HEK293 (cell line): Measurements from ENCODE around the gene SMARCA1.
A peak's percentile ranks its signal among the peaks of the same experiment; 100 is the strongest.

Experiments used
- CTCF ChIA-PET: fragments of 350-600 bp; formaldehyde crosslinking; extraction: SDS; loops from one replicate; lab custom pipeline; 2021; ENCODE audit warnings: antibody characterized with exemption; lab: Yijun Ruan, JAX
- POLR2A ChIA-PET: fragments of 300-600 bp; formaldehyde crosslinking; extraction: SDS; loops from one replicate; lab custom pipeline; 2020; ENCODE audit warnings: antibody characterized with exemption, inconsistent platforms; lab: Yijun Ruan, JAX
- H3K27ac ChIP-seq: fragments of 200-500 bp; sonication (Bioruptor generic); 2 replicates; pipeline ENCODE4 v1.5.1; 2014; ENCODE audit warnings: low read depth, low read length, control low read depth, inconsistent platforms; ENCODE audit errors: extremely low read depth
- H3K36me3 ChIP-seq, 2 experiments: fragments of 200-500 bp in 1 of 2; sonication (Bioruptor generic) in 1 of 2; 1 replicate in 1 of 2; 2 replicates in 1 of 2; pipeline ENCODE4 v1.5.1; 2014 to 2017; ENCODE audit warnings: inconsistent platforms in 2 of 2, low read length in 2 of 2; ENCODE audit not compliant: control insufficient read depth in 2 of 2, insufficient read depth in 1 of 2
- H3K4me1 ChIP-seq: fragments of 200-500 bp; sonication (Bioruptor generic); 2 replicates; pipeline ENCODE4 v1.5.1; 2014; ENCODE audit warnings: mild to moderate bottlenecking, low read length, inconsistent platforms; ENCODE audit not compliant: control insufficient read depth, insufficient read depth
- H3K4me3 ChIP-seq: 2 replicates; pipeline ENCODE4 v1.5.1; 2011; ENCODE audit warnings: low read depth, mild to moderate bottlenecking, control low read depth, low read length, moderate library complexity
- H3K9me3 ChIP-seq: fragments of 200-500 bp; sonication (Bioruptor generic); 2 replicates; pipeline ENCODE4 v1.5.1; 2014; ENCODE audit warnings: low read depth, low read length, inconsistent platforms; ENCODE audit not compliant: control insufficient read depth, insufficient read depth
- ELK4 ChIP-seq: IDR thresholded peaks from 2 replicates; pipeline ENCODE4 v1.6.1; 2011; ENCODE audit warnings: mild to moderate bottlenecking, low read depth, low read length, borderline replicate concordance
- IKZF3 ChIP-seq: fragments of 450-650 bp; IDR thresholded peaks from 2 replicates; pipeline ENCODE4 v1.5.0; 2018; ENCODE audit warnings: missing biosample characterization, mild to moderate bottlenecking, missing genetic modification characterization, moderate library complexity
- KLF1 ChIP-seq: fragments of 450-650 bp; formaldehyde crosslinking; IDR thresholded peaks from 2 replicates; pipeline ENCODE4 v1.5.1; 2016; ENCODE audit warnings: missing biosample characterization, missing genetic modification characterization
- PRDM1 ChIP-seq: fragments of 450-650 bp; formaldehyde crosslinking; IDR thresholded peaks from 2 replicates; pipeline ENCODE4; 2016; ENCODE audit warnings: missing biosample characterization, missing genetic modification characterization
- PRDM6 ChIP-seq: fragments of 450-650 bp; formaldehyde crosslinking; IDR thresholded peaks from 2 replicates; pipeline ENCODE4 v1.5.1; 2017; ENCODE audit warnings: missing biosample characterization, missing genetic modification characterization
- TCF7L2 ChIP-seq: IDR thresholded peaks from 2 replicates; pipeline ENCODE4 v1.6.1; 2011; ENCODE audit warnings: low read depth, mild to moderate bottlenecking, inconsistent platforms, low read length, moderate library complexity, borderline replicate concordance
- WT1 ChIP-seq: fragments of 450-650 bp; formaldehyde crosslinking; IDR thresholded peaks from 2 replicates; pipeline ENCODE4 v1.5.1; 2016; ENCODE audit warnings: missing biosample characterization, missing genetic modification characterization
- ZFP3 ChIP-seq: fragments of 450-650 bp; formaldehyde crosslinking; IDR thresholded peaks from 2 replicates; pipeline ENCODE4 v1.5.1; 2016; ENCODE audit warnings: low read depth, missing biosample characterization, missing genetic modification characterization
- ZFP37 ChIP-seq: fragments of 450-650 bp; formaldehyde crosslinking; IDR thresholded peaks from 2 replicates; pipeline ENCODE4 v1.5.1; 2016; ENCODE audit warnings: missing biosample characterization, missing genetic modification characterization
- ZNF157 ChIP-seq: fragments of 450-650 bp; formaldehyde crosslinking; IDR thresholded peaks from 2 replicates; pipeline ENCODE4 v1.5.1; 2016; ENCODE audit warnings: missing biosample characterization, missing genetic modification characterization
- ZNF18 ChIP-seq: fragments of 450-650 bp; formaldehyde crosslinking; IDR thresholded peaks from 2 replicates; pipeline ENCODE4 v1.5.1; 2016; ENCODE audit warnings: missing biosample characterization, missing genetic modification characterization
- ZNF202 ChIP-seq: fragments of 450-650 bp; formaldehyde crosslinking; IDR thresholded peaks from 2 replicates; pipeline ENCODE4 v1.5.1; 2016; ENCODE audit warnings: missing biosample characterization, missing genetic modification characterization, borderline replicate concordance
- ZNF214 ChIP-seq: fragments of 450-650 bp; formaldehyde crosslinking; IDR thresholded peaks from 2 replicates; pipeline ENCODE4 v1.5.1; 2017; ENCODE audit warnings: missing biosample characterization, mild to moderate bottlenecking, missing genetic modification characterization, borderline replicate concordance
- ZNF239 ChIP-seq: fragments of 450-650 bp; formaldehyde crosslinking; IDR thresholded peaks from 2 replicates; pipeline ENCODE4 v1.5.1; 2016; ENCODE audit warnings: missing biosample characterization, missing genetic modification characterization
- ZNF24 ChIP-seq: fragments of 450-650 bp; formaldehyde crosslinking; IDR thresholded peaks from 2 replicates; pipeline ENCODE4 v1.5.1; 2016; ENCODE audit warnings: missing biosample characterization, missing genetic modification characterization
- ZNF362 ChIP-seq: fragments of 450-650 bp; formaldehyde crosslinking; IDR thresholded peaks from 2 replicates; pipeline ENCODE4 v1.5.1; 2016; ENCODE audit warnings: missing biosample characterization, missing genetic modification characterization
- ZNF366 ChIP-seq: fragments of 450-650 bp; formaldehyde crosslinking; conservative IDR thresholded peaks from 2 replicates; pipeline ENCODE4 v1.5.1; 2016; ENCODE audit warnings: missing biosample characterization, missing genetic modification characterization
- ZNF501 ChIP-seq: fragments of 450-650 bp; formaldehyde crosslinking; IDR thresholded peaks from 2 replicates; pipeline ENCODE4 v1.5.1; 2016; ENCODE audit warnings: missing biosample characterization, missing genetic modification characterization
- ZNF558 ChIP-seq: fragments of 450-650 bp; formaldehyde crosslinking; IDR thresholded peaks from 2 replicates; pipeline ENCODE4 v1.5.1; 2016; ENCODE audit warnings: missing biosample characterization, missing genetic modification characterization
- ZNF560 ChIP-seq: fragments of 450-650 bp; formaldehyde crosslinking; IDR thresholded peaks from 2 replicates; pipeline ENCODE4 v1.5.1; 2017; ENCODE audit warnings: missing biosample characterization, missing genetic modification characterization, borderline replicate concordance
- ZNF677 ChIP-seq: fragments of 450-650 bp; IDR thresholded peaks from 2 replicates; pipeline ENCODE4 v1.5.0; 2018; ENCODE audit warnings: missing biosample characterization, mild to moderate bottlenecking, missing genetic modification characterization, moderate library complexity
- ZNF692 ChIP-seq: fragments of 450-650 bp; formaldehyde crosslinking; IDR thresholded peaks from 2 replicates; pipeline ENCODE4 v1.5.1; 2016; ENCODE audit warnings: missing biosample characterization, missing genetic modification characterization
- ZNF707 ChIP-seq: fragments of 450-650 bp; formaldehyde crosslinking; IDR thresholded peaks from 2 replicates; pipeline ENCODE4 v1.5.1; 2016; ENCODE audit warnings: missing biosample characterization, missing genetic modification characterization
- ZNF76 ChIP-seq: fragments of 450-650 bp; formaldehyde crosslinking; IDR thresholded peaks from 2 replicates; pipeline ENCODE4; 2016; ENCODE audit warnings: low read depth, missing biosample characterization, missing genetic modification characterization, borderline replicate concordance
- ZSCAN16 ChIP-seq: fragments of 450-650 bp; formaldehyde crosslinking; IDR thresholded peaks from 2 replicates; pipeline ENCODE4 v1.5.1; 2016; ENCODE audit warnings: missing biosample characterization, missing genetic modification characterization
- ZSCAN30 ChIP-seq: fragments of 450-650 bp; IDR thresholded peaks from 2 replicates; pipeline ENCODE4 v1.5.1; 2018; ENCODE audit warnings: missing biosample characterization, mild to moderate bottlenecking, missing genetic modification characterization, moderate library complexity
- TF ChIP-seq, protein P1 (sequence below): fragments of 450-650 bp; formaldehyde crosslinking; IDR thresholded peaks from 2 replicates; pipeline ENCODE4 v1.5.1; 2017; ENCODE audit warnings: missing biosample characterization, missing genetic modification characterization

Gene SMARCA1

GRCh38 chrX:129423191-129423590 is 100.1 kb downstream of the SMARCA1 start:
- no peaks in the 10 kb centered on the region; the same call in 1 of the 2 replicates for H3K9me3 ChIP-seq
- no peak for TF ChIP-seq ZNF362 (tag by site-specific recombination)
- no peak for TF ChIP-seq ZSCAN16 (tag by site-specific recombination)
- no peak for TF ChIP-seq ZNF560
- TF ChIP-seq ZNF366 (tag by site-specific recombination): no peak
- no peak for TF ChIP-seq ZNF558 (tag by site-specific recombination)
- no peak for TF ChIP-seq ZNF76
- no peak for TF ChIP-seq ZNF707 (tag by site-specific recombination)
- ChIA-PET CTCF (no interaction called here), POLR2A (no interaction called here)
- no peaks in the 10 kb centered on the region for H3K4me1 ChIP-seq
- no peaks in the 10 kb centered on the region for H3K36me3 ChIP-seq
- H3K27ac ChIP-seq: no peak overlapping the region
- no peak overlapping the region for H3K4me3 ChIP-seq

DNA sequence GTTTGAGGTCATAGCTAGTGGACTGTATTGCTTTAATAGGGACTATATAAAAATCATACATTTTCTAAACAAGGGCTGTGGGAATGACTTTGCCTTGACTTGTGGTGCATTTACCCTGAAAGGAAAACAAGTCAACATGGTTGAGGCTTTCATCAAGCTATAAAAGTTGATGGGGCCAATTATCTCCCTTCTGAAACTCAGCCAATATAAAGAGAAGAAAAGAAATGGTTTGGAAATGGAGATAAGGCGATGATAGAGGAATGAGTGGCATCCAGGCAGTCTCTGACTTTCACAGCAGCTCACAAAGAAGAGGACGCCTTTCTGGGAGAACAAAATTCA is 118.7 kb downstream of the SMARCA1 start:
- ChIA-PET CTCF (no interaction called here), POLR2A (no interaction called here)
- Histone ChIP-seq H3K9me3 (no peaks in the 10 kb centered on the region), H3K27ac (peak overlapping the region; percentile 55), H3K36me3 (no peaks in the 10 kb centered on the region), H3K4me3 (no peak overlapping the region), H3K4me1 (peaks cover 4% of the 10 kb centered on the region; the same call in 1 of the 2 replicates)
- TF ChIP-seq ZNF18 (tag by site-specific recombination): peak; percentile 60
- no peak for TF ChIP-seq ZNF558 (tag by site-specific recombination)
- TF ChIP-seq IKZF3: peak; percentile 82
- TF ChIP-seq TCF7L2: peak; percentile 96
- TF ChIP-seq PRDM1 (tag by site-specific recombination): no peak
- TF ChIP-seq ZNF239 (tag by site-specific recombination): no peak
- TF ChIP-seq ELK4: no peak
- no peak for TF ChIP-seq ZNF214 (tag by site-specific recombination)
- no peak for TF ChIP-seq ZNF677 (tag by site-specific recombination)
- no peak for TF ChIP-seq ZNF202
- TF ChIP-seq, protein P1, sequence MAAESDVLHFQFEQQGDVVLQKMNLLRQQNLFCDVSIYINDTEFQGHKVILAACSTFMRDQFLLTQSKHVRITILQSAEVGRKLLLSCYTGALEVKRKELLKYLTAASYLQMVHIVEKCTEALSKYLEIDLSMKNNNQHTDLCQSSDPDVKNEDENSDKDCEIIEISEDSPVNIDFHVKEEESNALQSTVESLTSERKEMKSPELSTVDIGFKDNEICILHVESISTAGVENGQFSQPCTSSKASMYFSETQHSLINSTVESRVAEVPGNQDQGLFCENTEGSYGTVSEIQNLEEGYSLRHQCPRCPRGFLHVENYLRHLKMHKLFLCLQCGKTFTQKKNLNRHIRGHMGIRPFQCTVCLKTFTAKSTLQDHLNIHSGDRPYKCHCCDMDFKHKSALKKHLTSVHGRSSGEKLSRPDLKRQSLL (tag by site-specific recombination): peak; percentile 59; the same call in 1 of the 2 replicates
- no peak for TF ChIP-seq KLF1 (tag by site-specific recombination)
- no peak for TF ChIP-seq ZFP37 (tag by site-specific recombination)
- no peak for TF ChIP-seq ZFP3 (tag by site-specific recombination)
- TF ChIP-seq ZSCAN30 (tag by site-specific recombination): peak; percentile 72
- TF ChIP-seq ZNF692: no peak
- TF ChIP-seq ZNF157: no peak
- TF ChIP-seq ZNF24 (tag by site-specific recombination): peak; percentile 67; the same call in 1 of the 2 replicates
- TF ChIP-seq ZNF501: no peak
- TF ChIP-seq PRDM6 (tag by site-specific recombination): peak; percentile 95
- TF ChIP-seq WT1 (tag by site-specific recombination): peak; percentile 96
